Thyroid gland (tissue), 4 donors: ENCODE data around the gene PJVK. TPM values are rescaled to one million over a fixed set of nuclear protein-coding genes. Genes with fewer than 3 reads are reported as not detected.
"Not testable (repeated sequence)": the region's sequence is repeated elsewhere in the genome, so short reads cannot be mapped to it uniquely, and the experiment has no call there.

Experiments
- DNase-seq, 2 donors: peaks; one replicate each; pipeline ENCODE4 v3.0.0-alpha.2; 2019
- H3K27ac ChIP-seq, 3 donors: fragments of 200-600 bp; sonication (generic); 1 replicate in 2 of 3; 2 replicates in 1 of 3; pipeline ENCODE4 v1.5.1; 2016 to 2019; ENCODE audit warnings: mild to moderate bottlenecking in 1 of 3, moderate library complexity in 1 of 3
- H3K27me3 ChIP-seq: fragments of 200-600 bp; sonication (generic); one replicate; pipeline ENCODE4 v1.5.1; 2019
- H3K36me3 ChIP-seq, 2 donors: fragments of 200-600 bp; sonication (generic); one replicate each; pipeline ENCODE4 v1.5.1; 2016 to 2019
- H3K4me1 ChIP-seq, 2 donors: fragments of 200-600 bp; sonication (generic); one replicate each; pipeline ENCODE4 v1.5.1; 2017 to 2019
- H3K4me3 ChIP-seq, 3 donors: fragments of 200-600 bp; sonication (generic); replicated peaks in 1 of 3; 1 replicate in 2 of 3; 2 replicates in 1 of 3; pipeline ENCODE4 v1.5.1; 2016; ENCODE audit warnings: mild to moderate bottlenecking in 1 of 3
- H3K9me3 ChIP-seq: fragments of 200-600 bp; sonication (generic); one replicate; pipeline ENCODE4 v1.5.1; 2017
- POLR2A ChIP-seq, 2 donors: fragments of 450-650 bp; IDR thresholded peaks; one replicate each; pipeline ENCODE4 v1.6.1; 2017; ENCODE audit warnings: antibody characterized with exemption in 2 of 2, mild to moderate bottlenecking in 2 of 2, moderate library complexity in 1 of 2
- WGBS, 2 donors: methylation state at CpG; one replicate each; pipeline ENCODE4 v1.1.5; 2017; 5-methylcytosine and 5-hydroxymethylcytosine counted together
- intact Hi-C: fragments of 100-400 bp; cut with DNase I; formaldehyde crosslinking; loops from one replicate; pipeline ENCODE4 v1.15.1; 2023
- total RNA-seq, 4 donors: library from RNA; depleted of rRNA; stranded (reverse); fragments of >200 nt; gene quantifications; one replicate each; pipeline ENCODE4 v1.2.3, GENCODE V29; 2016
- TF ChIP-seq, protein P1 (sequence below), 6 experiments: fragments of 200-600 bp in 3 of 6; fragments of 450-650 bp in 3 of 6; sonication (generic) in 3 of 6; IDR thresholded peaks; one replicate each; pipeline ENCODE4 v1.5.1; 2016 to 2019; ENCODE audit warnings: antibody characterized with exemption in 6 of 6, mild to moderate bottlenecking in 2 of 6, inconsistent platforms in 1 of 6, moderate library complexity in 1 of 6

Gene PJVK
- total RNA-seq, 4 donors from 2014 or later: 3.0 to 7.3 (median 4.9) TPM

DNA sequence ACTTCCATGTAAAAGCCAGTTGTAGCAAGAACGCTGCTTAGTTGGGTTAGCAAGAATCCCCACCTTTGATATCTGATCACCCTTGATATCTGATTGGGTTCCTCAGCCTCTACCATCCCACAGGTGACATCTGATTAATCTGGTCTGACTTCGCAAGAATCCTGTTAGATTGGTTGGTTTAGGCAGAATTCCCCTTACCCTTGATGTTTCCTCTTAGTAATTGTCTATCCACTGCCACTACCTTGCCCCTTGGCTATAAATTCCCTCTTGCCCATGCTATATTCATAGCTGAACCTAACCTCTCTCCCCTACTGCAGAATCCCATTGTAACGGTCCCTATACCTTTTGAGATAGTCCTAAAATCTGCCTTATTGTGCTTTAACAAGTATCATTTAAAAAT, 33.3 kb upstream of the PJVK start:
- peaks cover 3% of the 10 kb centered on the region in 2 donors for H3K4me1 ChIP-seq
- no peak overlapping the region for H3K4me3 ChIP-seq
- H3K36me3 ChIP-seq: no peaks in the 10 kb centered on the region
- H3K27me3 ChIP-seq: no peaks in the 10 kb centered on the region
- no peak for DNase-seq
- no peak overlapping the region for H3K27ac ChIP-seq
- H3K9me3 ChIP-seq: no peaks in the 10 kb centered on the region
- TF ChIP-seq, protein P1, sequence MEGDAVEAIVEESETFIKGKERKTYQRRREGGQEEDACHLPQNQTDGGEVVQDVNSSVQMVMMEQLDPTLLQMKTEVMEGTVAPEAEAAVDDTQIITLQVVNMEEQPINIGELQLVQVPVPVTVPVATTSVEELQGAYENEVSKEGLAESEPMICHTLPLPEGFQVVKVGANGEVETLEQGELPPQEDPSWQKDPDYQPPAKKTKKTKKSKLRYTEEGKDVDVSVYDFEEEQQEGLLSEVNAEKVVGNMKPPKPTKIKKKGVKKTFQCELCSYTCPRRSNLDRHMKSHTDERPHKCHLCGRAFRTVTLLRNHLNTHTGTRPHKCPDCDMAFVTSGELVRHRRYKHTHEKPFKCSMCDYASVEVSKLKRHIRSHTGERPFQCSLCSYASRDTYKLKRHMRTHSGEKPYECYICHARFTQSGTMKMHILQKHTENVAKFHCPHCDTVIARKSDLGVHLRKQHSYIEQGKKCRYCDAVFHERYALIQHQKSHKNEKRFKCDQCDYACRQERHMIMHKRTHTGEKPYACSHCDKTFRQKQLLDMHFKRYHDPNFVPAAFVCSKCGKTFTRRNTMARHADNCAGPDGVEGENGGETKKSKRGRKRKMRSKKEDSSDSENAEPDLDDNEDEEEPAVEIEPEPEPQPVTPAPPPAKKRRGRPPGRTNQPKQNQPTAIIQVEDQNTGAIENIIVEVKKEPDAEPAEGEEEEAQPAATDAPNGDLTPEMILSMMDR (IDR thresholded peaks at IDR 0.05): no peak
- TF ChIP-seq POLR2A (IDR thresholded peaks at IDR 0.05): no peak
- intact Hi-C loops: loop anchor here (10.0 kb wide), 2 partner anchors 113 to 223 kb away; partner anchors contain the start of gene OSBPL6
- 93% methylated on average over 3 of the region's 3 CpGs for WGBS, 2 donors

DNA sequence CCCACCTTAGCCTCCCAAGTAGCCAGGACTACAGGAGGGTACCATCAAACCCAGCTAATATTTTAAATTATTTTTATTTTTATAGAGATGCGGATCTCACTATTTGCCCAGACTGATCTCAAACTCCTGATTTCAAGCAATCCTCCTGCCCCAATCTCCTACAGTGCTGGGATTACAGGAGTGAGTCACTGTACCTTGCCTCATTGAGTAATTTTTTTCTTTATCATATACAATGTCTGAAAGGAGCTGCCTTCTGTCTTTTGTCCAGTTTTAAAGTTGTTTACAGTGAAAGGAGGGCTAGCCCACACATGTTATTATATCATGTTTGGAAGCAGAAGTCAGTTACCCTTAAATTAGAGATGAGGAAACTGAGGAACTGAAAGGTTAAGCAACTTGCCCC, 32.8 kb upstream of the PJVK start:
- peaks cover 0 to 3% of the 10 kb centered on the region in 2 donors for H3K4me1 ChIP-seq
- intact Hi-C loops: loop anchor here (10.0 kb wide), 2 partner anchors 114 to 224 kb away; partner anchors contain the start of gene OSBPL6
- no peaks in the 10 kb centered on the region for H3K9me3 ChIP-seq
- no peak for TF ChIP-seq POLR2A (IDR thresholded peaks at IDR 0.05)
- TF ChIP-seq, protein P1 (IDR thresholded peaks at IDR 0.05): no peak
- no peak overlapping the region for H3K27ac ChIP-seq
- no peaks in the 10 kb centered on the region for H3K27me3 ChIP-seq
- no peak overlapping the region for H3K4me3 ChIP-seq
- no peaks in the 10 kb centered on the region for H3K36me3 ChIP-seq
- no peak for DNase-seq
- WGBS, 2 donors: 91 to 92% methylated on average over 1 of the region's 1 CpG

DNA sequence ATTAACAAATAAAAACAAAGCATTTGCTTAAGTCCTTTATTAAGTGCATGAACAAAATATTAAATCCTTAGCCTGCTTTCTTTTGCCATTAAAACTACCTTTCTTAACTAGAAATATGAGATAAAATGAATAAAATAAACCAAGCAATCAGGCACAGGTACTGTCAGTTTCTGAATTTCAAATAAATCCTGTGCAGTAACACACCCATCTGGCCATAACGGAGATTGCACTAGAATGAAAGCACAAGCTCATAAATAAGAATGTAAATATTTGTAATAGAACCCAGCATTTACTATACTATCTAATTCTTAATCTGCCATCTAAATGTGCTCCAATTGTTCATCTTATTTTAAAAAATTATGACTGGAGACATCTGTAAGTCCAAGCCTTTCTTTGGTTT, 32.1 kb upstream of the PJVK start:
- H3K36me3 ChIP-seq: no peaks in the 10 kb centered on the region
- no peaks in the 10 kb centered on the region for H3K27me3 ChIP-seq
- no peak overlapping the region for H3K4me3 ChIP-seq
- DNase-seq: no peak
- TF ChIP-seq, protein P1 (IDR thresholded peaks at IDR 0.05): peak in 1 of 6 experiments; percentile 7
- TF ChIP-seq POLR2A (IDR thresholded peaks at IDR 0.05): no peak
- no peak overlapping the region for H3K27ac ChIP-seq
- intact Hi-C loops: loop anchor here (10.0 kb wide), 2 partner anchors 114 to 224 kb away; partner anchors contain the start of gene OSBPL6
- peaks cover 0 to 3% of the 10 kb centered on the region in 2 donors for H3K4me1 ChIP-seq
- H3K9me3 ChIP-seq: no peaks in the 10 kb centered on the region
- 66 to 69% methylated on average over 1 of the region's 1 CpG for WGBS, 2 donors

DNA sequence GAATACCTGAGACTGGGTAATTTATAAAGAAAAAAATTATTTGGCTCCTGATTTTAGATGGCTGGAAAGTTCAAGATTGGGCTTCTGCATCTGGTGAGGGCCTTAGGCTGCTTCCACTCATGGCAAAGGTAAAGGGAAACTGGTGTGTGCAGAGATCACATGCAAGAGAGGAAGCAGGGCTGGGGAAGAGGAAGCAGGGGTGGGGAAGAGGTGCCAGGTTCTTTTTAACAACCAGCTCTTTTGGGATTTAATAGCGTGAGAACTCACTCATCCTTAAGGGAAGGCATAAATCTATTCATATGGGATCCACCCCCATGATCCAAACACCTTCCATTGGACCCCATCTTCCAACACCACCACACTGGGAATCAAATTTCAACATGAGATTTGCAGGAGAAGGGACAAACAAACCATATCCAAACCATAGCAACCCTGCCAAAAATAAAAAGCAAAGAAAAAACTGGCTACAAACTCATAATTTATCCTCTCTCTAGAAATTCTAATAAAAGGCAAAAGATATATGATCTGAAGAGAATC, 30.6 kb upstream of the PJVK start:
- no peaks in the 10 kb centered on the region for H3K9me3 ChIP-seq
- TF ChIP-seq POLR2A (IDR thresholded peaks at IDR 0.05): no peak
- TF ChIP-seq, protein P1 (IDR thresholded peaks at IDR 0.05): no peak
- DNase-seq: no peak
- no peak overlapping the region for H3K27ac ChIP-seq
- no peaks in the 10 kb centered on the region for H3K27me3 ChIP-seq
- H3K4me1 ChIP-seq: no peaks in the 10 kb centered on the region
- WGBS, 2 donors: 43 to 58% methylated on average over 1 of the region's 1 CpG
- no peak overlapping the region for H3K4me3 ChIP-seq
- intact Hi-C loops: no loop called here
- H3K36me3 ChIP-seq: no peaks in the 10 kb centered on the region

DNA sequence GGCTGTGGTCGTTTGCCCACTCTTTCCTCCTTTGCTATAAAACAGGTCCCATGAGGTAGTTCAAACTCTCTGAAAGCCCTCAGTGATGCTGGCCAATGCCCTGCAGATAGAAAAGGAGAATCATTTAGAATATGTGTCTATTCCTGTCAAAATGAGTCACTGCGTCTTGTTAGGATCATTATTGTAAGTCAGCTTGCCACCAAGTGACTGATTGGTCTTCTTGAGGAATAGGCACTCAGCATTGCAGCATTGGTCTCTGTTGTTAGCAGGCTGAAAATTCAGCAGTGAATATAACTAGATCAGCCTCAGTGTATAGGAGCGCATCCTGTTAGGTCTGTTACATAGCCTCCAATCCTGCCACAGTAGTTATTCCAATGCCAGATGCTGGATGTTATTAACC, 29.1 kb upstream of the PJVK start:
- TF ChIP-seq, protein P1 (IDR thresholded peaks at IDR 0.05): no peak
- no peak for TF ChIP-seq POLR2A (IDR thresholded peaks at IDR 0.05)
- H3K36me3 ChIP-seq: no peaks in the 10 kb centered on the region
- no peaks in the 10 kb centered on the region for H3K27me3 ChIP-seq
- no peak overlapping the region for H3K27ac ChIP-seq
- no peak overlapping the region for H3K4me3 ChIP-seq
- no peaks in the 10 kb centered on the region for H3K9me3 ChIP-seq
- no peak for DNase-seq
- no peaks in the 10 kb centered on the region for H3K4me1 ChIP-seq
- WGBS, 2 donors: 92 to 96% methylated on average over 3 of the region's 3 CpGs
- intact Hi-C loops: no loop called here

DNA sequence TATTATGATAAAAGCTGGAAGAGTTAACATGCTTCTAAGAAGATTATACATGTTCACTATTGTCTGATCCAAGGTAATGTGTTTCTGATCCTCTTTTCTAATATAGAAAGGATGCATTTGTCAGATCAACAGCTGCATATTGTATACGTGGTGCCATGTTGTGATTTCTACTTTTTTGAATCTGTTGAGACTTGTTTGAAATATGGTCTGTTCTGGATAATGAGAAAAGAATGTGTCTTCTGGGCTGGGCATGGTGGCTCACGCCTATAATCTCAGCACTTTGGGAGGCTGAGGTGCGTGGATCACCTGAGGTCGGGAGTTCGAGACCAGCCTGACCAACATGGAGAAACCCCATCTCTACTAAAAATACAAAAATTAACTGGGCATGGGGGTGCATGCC, 27.4 kb upstream of the PJVK start:
- H3K9me3 ChIP-seq, H3K27me3 ChIP-seq, intact Hi-C loops, DNase-seq, H3K36me3 ChIP-seq, H3K27ac ChIP-seq, H3K4me1 ChIP-seq, H3K4me3 ChIP-seq: not testable (repeated sequence)
- 97 to 99% methylated on average over 5 of the region's 5 CpGs for WGBS, 2 donors
